ENCODE measurements around the gene PHC2. TPM values are rescaled to one million over a fixed set of nuclear protein-coding genes. Genes with fewer than 3 reads are reported as not detected.

Gene PHC2
- total RNA-seq, 4 donors from 2014 or later: 52.7 to 68.9 (median 59.8) TPM

DNA sequence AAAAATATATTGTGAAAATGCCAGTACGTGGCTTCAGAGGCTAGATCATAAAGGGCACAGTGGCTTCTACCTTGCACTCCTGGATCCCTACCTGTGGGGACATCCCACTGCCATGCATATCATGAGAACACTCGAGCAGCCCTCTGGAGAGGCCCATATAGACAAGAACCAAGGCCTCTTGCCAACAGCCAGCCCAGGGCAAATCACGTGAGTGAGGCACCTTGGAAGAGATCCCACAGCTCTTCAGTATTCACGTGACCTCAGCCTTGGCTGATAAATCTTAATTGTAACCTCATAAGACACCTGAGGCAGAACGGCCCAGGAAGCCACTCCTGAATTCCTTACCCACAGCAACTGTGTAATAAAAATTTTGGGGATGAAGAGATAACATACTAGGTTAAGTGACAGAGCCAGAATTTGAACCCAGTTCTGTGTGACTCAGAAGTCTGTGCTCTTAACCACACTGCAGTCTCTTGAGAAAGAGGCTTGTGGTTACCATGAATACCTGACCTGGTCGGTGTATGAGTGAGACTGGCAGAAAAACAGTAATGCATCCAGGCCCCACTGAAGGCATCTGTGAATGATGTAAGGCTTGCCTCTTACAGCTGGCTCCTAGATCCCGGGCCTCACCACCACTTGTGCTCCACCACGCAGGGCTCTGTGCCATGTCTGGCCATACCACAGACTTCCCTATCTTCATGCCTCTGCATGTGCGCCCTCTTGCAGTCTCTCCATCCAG, 103.1 kb downstream of the PHC2 start:
- Histone ChIP-seq H3K9me3 (no peaks in the 10 kb centered on the region), H3K36me3 (peaks cover 0 to 89% (median 47%) of the 10 kb centered on the region in 4 donors), H3K4me3 (no peak overlapping the region), H3K27me3 (no peaks in the 10 kb centered on the region), H3K27ac (peak overlapping the region; percentile 1 to 52 (median 34)), H3K4me1 (peaks cover 3 to 27% (median 14%) of the 10 kb centered on the region in 4 donors)
- WGBS, 2 donors (ENCODE audit: low coverage in 1 of 2): 42 to 48% methylated on average over 2 to 9 of the region's 9 CpGs
- in situ Hi-C loops (cut with MboI; ENCODE audit: low pct_ligation_motif_present in 1 of 4, low pct_unique_long_range_greater_than_20kb in 1 of 4, low sequenced_read_pairs in 3 of 4): no loop called here
- peak; percentile 35 for DNase-seq
- TF ChIP-seq POLR2AphosphoS5 (IDR thresholded peaks at IDR 0.05) (no peak), POLR2A (IDR thresholded peaks at IDR 0.05) (no peak), EP300 (IDR thresholded peaks at IDR 0.05; ENCODE audit: low read depth) (no peak)
- TF ChIP-seq, protein P1, sequence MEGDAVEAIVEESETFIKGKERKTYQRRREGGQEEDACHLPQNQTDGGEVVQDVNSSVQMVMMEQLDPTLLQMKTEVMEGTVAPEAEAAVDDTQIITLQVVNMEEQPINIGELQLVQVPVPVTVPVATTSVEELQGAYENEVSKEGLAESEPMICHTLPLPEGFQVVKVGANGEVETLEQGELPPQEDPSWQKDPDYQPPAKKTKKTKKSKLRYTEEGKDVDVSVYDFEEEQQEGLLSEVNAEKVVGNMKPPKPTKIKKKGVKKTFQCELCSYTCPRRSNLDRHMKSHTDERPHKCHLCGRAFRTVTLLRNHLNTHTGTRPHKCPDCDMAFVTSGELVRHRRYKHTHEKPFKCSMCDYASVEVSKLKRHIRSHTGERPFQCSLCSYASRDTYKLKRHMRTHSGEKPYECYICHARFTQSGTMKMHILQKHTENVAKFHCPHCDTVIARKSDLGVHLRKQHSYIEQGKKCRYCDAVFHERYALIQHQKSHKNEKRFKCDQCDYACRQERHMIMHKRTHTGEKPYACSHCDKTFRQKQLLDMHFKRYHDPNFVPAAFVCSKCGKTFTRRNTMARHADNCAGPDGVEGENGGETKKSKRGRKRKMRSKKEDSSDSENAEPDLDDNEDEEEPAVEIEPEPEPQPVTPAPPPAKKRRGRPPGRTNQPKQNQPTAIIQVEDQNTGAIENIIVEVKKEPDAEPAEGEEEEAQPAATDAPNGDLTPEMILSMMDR (IDR thresholded peaks at IDR 0.05): no peak
- intact Hi-C loops (cut with DNase I; ENCODE audit: low total_unique reads): no loop called here

DNA sequence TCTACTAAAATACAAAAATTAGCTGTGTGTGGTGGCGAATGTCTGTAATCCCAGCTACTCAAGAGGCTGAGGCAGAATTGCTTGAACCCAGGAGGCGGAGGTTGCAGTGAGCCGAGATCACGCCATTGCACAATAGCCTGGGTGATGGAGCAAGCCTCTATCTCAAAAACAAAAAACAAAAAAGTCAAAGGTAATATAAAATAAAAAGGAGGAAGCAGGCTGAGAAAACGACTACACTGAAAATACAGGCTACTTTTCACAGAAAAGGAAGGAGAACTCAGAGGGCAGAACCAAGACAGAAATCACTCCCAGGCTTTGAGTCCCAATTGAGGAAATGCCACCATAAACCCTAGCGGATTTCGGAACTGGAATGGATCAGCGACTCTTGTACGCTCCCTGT, 104.1 kb downstream of the PHC2 start:
- no peak for TF ChIP-seq POLR2AphosphoS5 (IDR thresholded peaks at IDR 0.05)
- TF ChIP-seq, protein P1 (IDR thresholded peaks at IDR 0.05): no peak
- TF ChIP-seq POLR2A (IDR thresholded peaks at IDR 0.05): no peak
- no peak for TF ChIP-seq EP300 (IDR thresholded peaks at IDR 0.05; ENCODE audit: low read depth)
- intact Hi-C loops (cut with DNase I; ENCODE audit: low total_unique reads): no loop called here
- peaks cover 0 to 84% (median 46%) of the 10 kb centered on the region in 4 donors for H3K36me3 ChIP-seq
- peak overlapping the region in 3 of 4 donors; percentile 32 to 52 (median 37) for H3K27ac ChIP-seq
- peaks cover 3 to 18% (median 14%) of the 10 kb centered on the region in 4 donors for H3K4me1 ChIP-seq
- in situ Hi-C loops (cut with MboI; ENCODE audit: low pct_ligation_motif_present in 1 of 4, low pct_unique_long_range_greater_than_20kb in 1 of 4, low sequenced_read_pairs in 3 of 4): no loop called here
- H3K9me3 ChIP-seq: no peaks in the 10 kb centered on the region
- WGBS, 2 donors (ENCODE audit: low coverage in 1 of 2): 74 to 86% methylated on average over 8 to 9 of the region's 9 CpGs
- no peak overlapping the region for H3K4me3 ChIP-seq
- DNase-seq: no peak
- H3K27me3 ChIP-seq: no peaks in the 10 kb centered on the region

DNA sequence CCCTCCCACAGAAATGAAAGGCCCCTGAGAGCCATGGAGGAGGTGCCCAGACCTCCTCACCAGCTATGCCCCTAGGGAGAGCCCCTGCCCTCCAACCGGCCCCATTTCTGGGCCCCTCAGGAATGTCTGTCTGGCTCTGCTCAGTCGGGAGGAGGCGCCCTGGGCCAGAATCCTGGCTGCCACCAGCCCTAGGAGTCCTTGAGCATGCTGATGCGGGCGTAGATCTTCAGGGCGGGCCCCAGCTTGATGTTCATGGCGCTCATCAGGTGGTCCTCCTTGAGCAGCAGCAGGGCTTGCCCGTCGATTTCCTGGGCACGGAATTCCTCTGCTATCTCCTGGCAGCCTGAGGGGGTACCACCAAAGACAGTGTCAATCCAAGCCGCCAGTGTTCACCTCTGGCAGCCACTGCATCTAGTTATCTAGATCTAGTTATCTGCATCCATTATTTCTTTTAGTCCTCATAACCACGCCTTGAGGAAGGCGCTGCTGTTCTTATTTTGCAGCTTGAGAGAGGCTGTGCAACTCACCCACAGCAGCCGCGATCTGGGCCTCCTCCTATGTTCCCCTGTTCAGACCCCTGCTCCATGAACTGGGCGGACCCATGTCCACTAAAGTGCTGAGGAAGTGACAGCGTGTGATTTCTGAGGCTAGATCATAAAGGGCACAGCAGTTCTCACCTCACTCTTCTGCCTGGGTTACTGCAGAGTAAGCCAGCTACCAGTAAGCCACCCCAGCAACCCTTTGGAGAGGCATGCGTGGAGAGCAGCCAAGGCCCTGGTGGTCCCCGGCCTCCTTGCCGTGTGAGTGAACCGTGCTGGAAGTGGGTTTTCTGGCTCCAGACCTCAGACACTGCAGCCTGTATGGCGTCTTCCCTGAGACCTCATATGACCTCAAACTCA, 106.0 kb downstream of the PHC2 start:
- in situ Hi-C loops (cut with MboI; ENCODE audit: low pct_ligation_motif_present in 1 of 4, low pct_unique_long_range_greater_than_20kb in 1 of 4, low sequenced_read_pairs in 3 of 4) (no loop called here), intact Hi-C loops (cut with DNase I; ENCODE audit: low total_unique reads) (no loop called here)
- Histone ChIP-seq H3K4me1 (peaks cover 3 to 18% (median 14%) of the 10 kb centered on the region in 4 donors), H3K4me3 (no peak overlapping the region), H3K27ac (peak overlapping the region in 1 of 4 donors; percentile 3), H3K36me3 (peaks cover 0 to 71% (median 35%) of the 10 kb centered on the region in 4 donors), H3K9me3 (no peaks in the 10 kb centered on the region), H3K27me3 (no peaks in the 10 kb centered on the region)
- no peak for DNase-seq
- WGBS, 2 donors (ENCODE audit: low coverage in 1 of 2): 85% methylated on average over 22 of the region's 22 CpGs; no CpG with 5 or more reads in 1 of the 2 donors
- no peak for TF ChIP-seq POLR2AphosphoS5 (IDR thresholded peaks at IDR 0.05)
- no peak for TF ChIP-seq POLR2A (IDR thresholded peaks at IDR 0.05)

DNA sequence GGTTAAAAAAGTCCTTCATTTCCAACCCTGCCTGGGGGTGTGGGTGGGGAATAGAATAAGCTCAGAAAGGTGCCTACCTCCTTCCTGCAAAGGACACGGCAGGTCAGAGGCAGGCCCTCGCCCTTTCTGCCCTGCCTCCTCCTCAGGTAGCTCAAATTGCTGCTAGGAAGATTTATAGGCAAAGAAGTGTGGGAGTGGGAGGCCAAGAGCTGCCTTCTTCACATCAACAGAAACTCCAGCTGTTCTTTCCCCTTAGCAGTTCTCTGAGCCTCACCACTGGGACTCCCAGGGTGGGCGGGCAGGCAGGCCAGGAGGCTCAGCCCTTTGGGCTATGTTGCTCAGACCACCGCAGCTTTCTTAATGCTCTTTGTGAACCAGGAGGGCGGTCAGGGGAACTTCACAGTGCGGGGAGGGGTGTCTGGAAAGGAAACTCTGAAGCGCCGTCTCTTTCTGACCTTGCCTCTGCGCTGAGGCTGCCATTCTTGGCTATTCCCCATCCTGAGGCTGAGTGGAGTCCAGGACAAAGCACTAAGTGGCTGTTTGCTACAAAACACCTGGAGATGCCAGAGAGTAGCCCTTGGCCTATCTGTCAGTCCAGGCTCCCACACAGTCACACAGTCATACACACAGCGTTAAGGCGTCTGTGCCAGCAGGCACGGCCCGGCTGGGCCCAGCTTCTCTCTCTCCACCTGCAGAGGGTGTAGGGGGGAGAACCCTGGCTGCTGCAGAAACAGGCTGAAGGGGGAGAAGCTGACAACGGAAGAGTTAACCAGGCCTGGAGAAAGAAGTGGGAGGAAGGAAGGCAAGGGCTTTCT, 107.0 kb downstream of the PHC2 start:
- H3K4me1 ChIP-seq: peaks cover 3 to 18% (median 13%) of the 10 kb centered on the region in 4 donors
- no peaks in the 10 kb centered on the region for H3K9me3 ChIP-seq
- H3K27me3 ChIP-seq: no peaks in the 10 kb centered on the region
- no peak overlapping the region for H3K4me3 ChIP-seq
- intact Hi-C loops (cut with DNase I; ENCODE audit: low total_unique reads) (no loop called here), in situ Hi-C loops (cut with MboI; ENCODE audit: low pct_ligation_motif_present in 1 of 4, low pct_unique_long_range_greater_than_20kb in 1 of 4, low sequenced_read_pairs in 3 of 4) (no loop called here)
- no peak for DNase-seq
- TF ChIP-seq POLR2AphosphoS5 (IDR thresholded peaks at IDR 0.05): no peak
- no peak for TF ChIP-seq EP300 (IDR thresholded peaks at IDR 0.05; ENCODE audit: low read depth)
- no peak for TF ChIP-seq POLR2A (IDR thresholded peaks at IDR 0.05)
- TF ChIP-seq, protein P1 (IDR thresholded peaks at IDR 0.05): no peak
- peaks cover 0 to 61% (median 30%) of the 10 kb centered on the region in 4 donors for H3K36me3 ChIP-seq
- H3K27ac ChIP-seq: peak overlapping the region in 1 of 4 donors; percentile 3
- 83 to 90% methylated on average over 2 to 14 of the region's 14 CpGs for WGBS, 2 donors (ENCODE audit: low coverage in 1 of 2)
